Naive thymus-derived CD4-positive, alpha-beta T cell (primary cell): ENCODE measurements around the gene MED15. TPM values are rescaled to one million over a fixed set of nuclear protein-coding genes. Genes with fewer than 3 reads are reported as not detected.
A peak's percentile ranks its signal among the peaks of the same experiment; 100 is the strongest.

Experiments used
- ATAC-seq: fragments of 150-1000 bp; cut with Tn5 transposase; 2 replicates; pipeline ENCODE4 v1.10.0; 2021; ENCODE audit warnings: mild to moderate bottlenecking, moderate library complexity
- CTCF ChIA-PET: fragments of 350-600 bp; sonication (Branson Sonifier 250); formaldehyde crosslinking; loops from one replicate; lab custom pipeline; 2021; ENCODE audit warnings: antibody characterized with exemption; lab: Charles Lee
- POLR2A ChIA-PET: fragments of 350-600 bp; sonication (Branson Sonifier 250); formaldehyde crosslinking; loops from one replicate; lab custom pipeline; 2021; ENCODE audit warnings: antibody characterized with exemption, inconsistent platforms; lab: Charles Lee
- DNase-seq, 9 donors: peaks; one replicate each; pipeline versions ENCODE4 v3.0.0 to v3.0.0-alpha.2; 2020 to 2022; ENCODE audit warnings: mixed read lengths in 1 of 9
- H3K27ac ChIP-seq: one replicate; pipeline ENCODE4 v1.7.0; 2013; ENCODE audit warnings: mild to moderate bottlenecking, low read depth, low read length, moderate library complexity
- H3K27me3 ChIP-seq, 2 donors: one replicate each; pipeline ENCODE4 v1.7.0; 2013; ENCODE audit warnings: low read length in 2 of 2, mild to moderate bottlenecking in 2 of 2, moderate library complexity in 2 of 2; ENCODE audit not compliant: control insufficient read depth in 2 of 2, insufficient read depth in 2 of 2
- H3K36me3 ChIP-seq, 3 experiments: 1 replicate in 2 of 3; 2 replicates in 1 of 3; pipeline ENCODE4 v1.7.0; 2013; ENCODE audit warnings: low read length in 3 of 3, mild to moderate bottlenecking in 3 of 3, moderate library complexity in 1 of 3; ENCODE audit not compliant: insufficient read depth in 3 of 3, control insufficient read depth in 2 of 3
- H3K4me1 ChIP-seq, 2 donors: one replicate each; pipeline ENCODE4 v1.7.0; 2013; ENCODE audit warnings: low read length in 2 of 2, mild to moderate bottlenecking in 2 of 2, moderate library complexity in 1 of 2; ENCODE audit not compliant: control insufficient read depth in 2 of 2, insufficient read depth in 2 of 2
- H3K4me3 ChIP-seq: 2 replicates; pipeline ENCODE4 v1.7.0; 2013; ENCODE audit warnings: mild to moderate bottlenecking, low read length
- H3K9me3 ChIP-seq, 3 experiments: 1 replicate in 2 of 3; 2 replicates in 1 of 3; pipeline ENCODE4 v1.7.0; 2013; ENCODE audit warnings: low read length in 3 of 3; ENCODE audit not compliant: control insufficient read depth in 2 of 3
- H3K27ac Mint-ChIP-seq, 9 donors: one replicate each; pipeline ENCODE4 v1.8.0; 2020 to 2022; ENCODE audit warnings: mixed read lengths in 9 of 9, mild to moderate bottlenecking in 8 of 9, moderate library complexity in 5 of 9, inconsistent platforms in 2 of 9
- H3K27me3 Mint-ChIP-seq, 5 donors: one replicate each; pipeline ENCODE4 v1.8.0; 2021 to 2022; ENCODE audit warnings: mixed read lengths in 5 of 5, mild to moderate bottlenecking in 1 of 5
- H3K36me3 Mint-ChIP-seq, 5 donors: one replicate each; pipeline ENCODE4 v1.8.0; 2020 to 2022; ENCODE audit warnings: mixed read lengths in 5 of 5, mild to moderate bottlenecking in 3 of 5, inconsistent platforms in 1 of 5
- H3K4me1 Mint-ChIP-seq, 7 donors: one replicate each; pipeline ENCODE4 v1.8.0; 2020 to 2022; ENCODE audit warnings: mixed read lengths in 7 of 7, mild to moderate bottlenecking in 3 of 7, inconsistent platforms in 1 of 7
- H3K4me3 Mint-ChIP-seq, 10 donors: one replicate each; pipeline ENCODE4 v1.8.0; 2020 to 2022; ENCODE audit warnings: mild to moderate bottlenecking in 10 of 10, mixed read lengths in 10 of 10, moderate library complexity in 6 of 10, inconsistent platforms in 2 of 10
- H3K9me3 Mint-ChIP-seq, 11 donors: one replicate each; pipeline ENCODE4 v1.8.0; 2020 to 2022; ENCODE audit warnings: mixed read lengths in 11 of 11, mild to moderate bottlenecking in 4 of 11, inconsistent platforms in 1 of 11, moderate library complexity in 1 of 11
- intact Hi-C, 2 donors: fragments of 100-400 bp; cut with micrococcal nuclease; formaldehyde crosslinking; loops; one replicate each; pipeline ENCODE4 v1.15.1; 2023
- polyA plus RNA-seq, 2 donors: library from polyadenylated mRNA; unstranded; fragments of 300-500 nt; fragmentation: Illumina TruSeq; gene quantifications; one replicate each; pipeline ENCODE4 v1.2.3, GENCODE V29; 2021
- total RNA-seq, 6 experiments: library from RNA in 5 of 6; stranded (reverse) in 5 of 6; gene quantifications; 1 replicate in 5 of 6; 2 replicates in 1 of 6; pipeline ENCODE4 v1.2.3 and lab custom pipeline; 2021 to 2026

The MED15 gene
- total and polyA plus RNA-seq, 7 experiments from 2014 or later, result 24.3 to 235 (median 192) TPM

- Histone ChIP-seq H3K9me3 (no peaks in the 10 kb centered on the region), H3K4me3 (peak overlapping the region; percentile 100), H3K27ac (peak overlapping the region; percentile 85), H3K27me3 (no peaks in the 10 kb centered on the region), H3K36me3 (peaks cover 0 to 2% (median 0%) of the 10 kb centered on the region in 3 experiments), H3K4me1 (peaks cover 7 to 41% of the 10 kb centered on the region in 2 donors)
- POLR2A ChIA-PET, result interaction anchor here (0.6 to 3.9 kb wide), 6 partner anchors 25 to 62 kb away, joined by 3 to 47 read pairs (median 7); no protein-coding TSS in a partner anchor
- Mint-ChIP-seq H3K4me1 (peaks cover 28 to 55% (median 49%) of the 10 kb centered on the region in 7 donors), H3K36me3 (peaks cover 0 to 8% (median 4%) of the 10 kb centered on the region in 5 donors), H3K4me3 (peak overlapping the region; percentile 88 to 98 (median 94)), H3K27me3 (no peaks in the 10 kb centered on the region), H3K9me3 (no peaks in the 10 kb centered on the region), H3K27ac (peak overlapping the region; percentile 89 to 95 (median 93))
- intact Hi-C loops, result loop anchor here (1.0 to 10.0 kb wide), 13 partner anchors 11 to 359 kb away; partner anchors contain the start of genes MED15 (in 2 of the 2), DGCR6L (in 1 of the 2), PI4KA (in 1 of the 2) and SNAP29 (in 1 of the 2)
- ATAC-seq (peak; percentile 98), DNase-seq (peak; percentile 82 to 97 (median 87))
- CTCF ChIA-PET, result interaction anchor here (0.7 to 1.0 kb wide), 3 partner anchors 32 to 78 kb away, joined by 3 to 4 read pairs (median 3); no protein-coding TSS in a partner anchor
Measured at GRCh38 chr22:20495861-20496681, 11.3 kb upstream of the MED15 start.

GRCh38 chr22:20497426-20497825 is 10.0 kb upstream of the MED15 start:
- H3K4me1 Mint-ChIP-seq, result peaks cover 21 to 42% (median 36%) of the 10 kb centered on the region in 7 donors
- Histone ChIP-seq H3K4me1 (peaks cover 7 to 27% of the 10 kb centered on the region in 2 donors), H3K36me3 (peaks cover 0 to 6% (median 0%) of the 10 kb centered on the region in 3 experiments), H3K27ac (no peak overlapping the region), H3K9me3 (no peaks in the 10 kb centered on the region), H3K27me3 (no peaks in the 10 kb centered on the region), H3K4me3 (no peak overlapping the region)
- ATAC-seq, result no peak
- peaks cover 0 to 11% (median 4%) of the 10 kb centered on the region in 5 donors for H3K36me3 Mint-ChIP-seq
- peak overlapping the region in 3 of 10 donors; percentile 33 to 96 (median 63) for H3K4me3 Mint-ChIP-seq
- peak overlapping the region in 8 of 9 donors; percentile 35 to 84 (median 68) for H3K27ac Mint-ChIP-seq
- no peak for DNase-seq
- CTCF ChIA-PET, result interaction anchor here (0.8 to 1.7 kb wide), 3 partner anchors 41 to 79 kb away, joined by 3 to 6 read pairs (median 4); no protein-coding TSS in a partner anchor
- POLR2A ChIA-PET, result no interaction called here
- intact Hi-C loops, result loop anchor here (2.0 to 10.0 kb wide), 3 partner anchors 69 to 357 kb away; partner anchors contain the start of genes DGCR6L (in 1 of the 2), PI4KA (in 1 of the 2) and SNAP29 (in 1 of the 2)
- peaks cover 0 to 1% (median 0%) of the 10 kb centered on the region in 11 donors for H3K9me3 Mint-ChIP-seq
- no peaks in the 10 kb centered on the region for H3K27me3 Mint-ChIP-seq

GRCh38 chr22:20498913-20499312 is 8.5 kb upstream of the MED15 start:
- no peaks in the 10 kb centered on the region for H3K27me3 ChIP-seq
- intact Hi-C loops, result loop anchor here (10.0 kb wide), 2 partner anchors 174 to 356 kb away; partner anchors contain the start of genes DGCR6L (in 1 of the 2), PI4KA (in 1 of the 2) and SNAP29 (in 1 of the 2)
- no peak overlapping the region for H3K4me3 ChIP-seq
- no peak for DNase-seq
- no peaks in the 10 kb centered on the region for H3K9me3 ChIP-seq
- ChIA-PET CTCF (interaction anchor here (0.9 to 1.7 kb wide), 4 partner anchors 35 to 80 kb away, joined by 3 to 6 read pairs (median 4); no protein-coding TSS in a partner anchor), POLR2A (interaction anchor here (0.6 to 0.9 kb wide), 2 partner anchors 19 to 77 kb away, joined by 3 read pairs; no protein-coding TSS in a partner anchor)
- peaks cover 7 to 13% of the 10 kb centered on the region in 2 donors for H3K4me1 ChIP-seq
- no peak for ATAC-seq
- no peak overlapping the region for H3K27ac ChIP-seq
- H3K36me3 ChIP-seq, result peaks cover 0 to 6% (median 0%) of the 10 kb centered on the region in 3 experiments
- peaks cover 0 to 11% (median 2%) of the 10 kb centered on the region in 5 donors for H3K36me3 Mint-ChIP-seq
- H3K4me1 Mint-ChIP-seq, result peaks cover 13 to 28% (median 23%) of the 10 kb centered on the region in 7 donors
- H3K4me3 Mint-ChIP-seq, result no peak overlapping the region
- no peaks in the 10 kb centered on the region for H3K27me3 Mint-ChIP-seq
- H3K27ac Mint-ChIP-seq, result peak overlapping the region in 6 of 9 donors; percentile 4 to 76 (median 30)
- H3K9me3 Mint-ChIP-seq, result peaks cover 0 to 1% (median 0%) of the 10 kb centered on the region in 11 donors

GRCh38 chr22:20499769-20500168 is 7.6 kb upstream of the MED15 start:
- peaks cover 0 to 6% (median 0%) of the 10 kb centered on the region in 3 experiments for H3K36me3 ChIP-seq
- peaks cover 6 to 7% of the 10 kb centered on the region in 2 donors for H3K4me1 ChIP-seq
- peaks cover 0 to 11% (median 2%) of the 10 kb centered on the region in 5 donors for H3K36me3 Mint-ChIP-seq
- H3K9me3 Mint-ChIP-seq, result peaks cover 0 to 1% (median 0%) of the 10 kb centered on the region in 11 donors
- H3K4me1 Mint-ChIP-seq, result peaks cover 9 to 19% (median 16%) of the 10 kb centered on the region in 7 donors
- POLR2A ChIA-PET, result no interaction called here
- H3K27ac Mint-ChIP-seq, result no peak overlapping the region
- CTCF ChIA-PET, result interaction anchor here (1.5 kb wide), 1 partner anchor 64 kb away, joined by 3 read pairs; no protein-coding TSS in a partner anchor
- ATAC-seq (no peak), DNase-seq (no peak)
- H3K27me3 Mint-ChIP-seq, result no peaks in the 10 kb centered on the region
- H3K4me3 ChIP-seq, result no peak overlapping the region
- H3K9me3 ChIP-seq, result no peaks in the 10 kb centered on the region
- intact Hi-C loops, result loop anchor here (10.0 kb wide), 2 partner anchors 175 to 355 kb away; partner anchors contain the start of genes DGCR6L (in 1 of the 2), PI4KA (in 1 of the 2) and SNAP29 (in 1 of the 2)
- H3K4me3 Mint-ChIP-seq, result no peak overlapping the region
- H3K27ac ChIP-seq, result no peak overlapping the region
- H3K27me3 ChIP-seq, result no peaks in the 10 kb centered on the region

- peak overlapping the region in 1 of 10 donors; percentile 77 for H3K4me3 Mint-ChIP-seq
- peaks cover 0 to 13% (median 11%) of the 10 kb centered on the region in 5 donors for H3K36me3 Mint-ChIP-seq
- peaks cover 0 to 13% (median 0%) of the 10 kb centered on the region in 3 experiments for H3K36me3 ChIP-seq
- intact Hi-C loops, result no loop called here
- H3K27ac ChIP-seq, result no peak overlapping the region
- DNase-seq, result no peak
- H3K4me1 ChIP-seq, result peaks cover 4 to 8% of the 10 kb centered on the region in 2 donors
- no peaks in the 10 kb centered on the region for H3K27me3 ChIP-seq
- ChIA-PET POLR2A (interaction anchor here (0.6 to 1.0 kb wide), 2 partner anchors 41 to 53 kb away, joined by 3 read pairs; no protein-coding TSS in a partner anchor), CTCF (interaction anchor here (0.7 kb wide), 1 partner anchor 45 kb away, joined by 3 read pairs; no protein-coding TSS in a partner anchor)
- H3K27me3 Mint-ChIP-seq, result no peaks in the 10 kb centered on the region
- H3K9me3 ChIP-seq, result no peaks in the 10 kb centered on the region
- no peak overlapping the region for H3K4me3 ChIP-seq
- ATAC-seq, result no peak
- peaks cover 0 to 1% (median 0%) of the 10 kb centered on the region in 11 donors for H3K9me3 Mint-ChIP-seq
- peak overlapping the region in 2 of 9 donors; percentile 36 to 40 for H3K27ac Mint-ChIP-seq
- H3K4me1 Mint-ChIP-seq, result peaks cover 13 to 24% (median 20%) of the 10 kb centered on the region in 7 donors
Measured at GRCh38 chr22:20503816-20504215, 3.6 kb upstream of the MED15 start.
